ENCODE results near the gene PHF11.

Gene PHF11

DNA sequence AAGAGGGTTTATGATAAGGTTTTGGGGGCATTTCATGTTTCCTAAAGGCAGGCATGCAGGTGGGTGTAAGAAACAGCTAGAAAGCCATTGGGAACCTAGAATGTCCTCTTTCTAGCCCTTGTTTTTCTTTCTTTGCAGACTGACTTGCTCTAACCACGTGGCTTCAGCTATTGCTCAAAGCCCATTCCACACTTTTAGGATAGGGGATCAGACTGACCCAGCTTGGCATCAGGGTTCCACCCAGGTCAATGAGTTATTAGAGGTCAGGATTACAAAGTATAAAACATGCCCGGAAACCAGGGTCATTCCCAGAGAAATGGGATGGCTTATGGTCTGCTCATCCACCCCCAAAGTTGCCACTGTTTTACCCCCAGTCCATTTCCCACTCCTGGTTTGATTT, 16.8 kb downstream of the PHF11 start:
- TF ChIP-seq JUND (IDR thresholded peaks at IDR 0.05; ENCODE audit: low read depth), result no peak
- no peak for DNase-seq (ENCODE audit: low read depth in 1 of 2, low spot score in 1 of 2)
- in situ Hi-C loops (cut with HindIII; ENCODE audit: low pct_unique_long_range_greater_than_20kb, low sequenced_read_pairs), result no loop called here

DNA sequence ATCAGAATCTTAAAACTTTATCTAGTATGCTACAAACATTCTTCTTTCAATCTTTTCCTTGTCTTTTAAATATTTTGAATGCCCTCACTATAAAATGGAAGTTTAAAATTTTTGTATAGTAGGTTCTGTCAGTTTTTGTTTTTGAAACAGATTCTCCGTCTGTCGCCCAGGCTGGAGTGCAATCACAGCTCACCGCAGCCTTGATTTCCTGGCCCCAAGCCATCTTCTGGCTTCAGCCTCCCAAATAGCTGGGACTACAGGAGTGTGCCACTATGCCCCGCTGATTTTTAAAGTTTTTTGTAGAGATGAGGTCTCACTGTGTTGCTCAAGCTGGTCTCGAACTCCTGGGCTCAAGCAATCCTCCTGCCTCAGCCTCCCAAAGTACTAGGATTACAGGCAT, 20.7 kb downstream of the PHF11 start:
- in situ Hi-C loops (cut with HindIII; ENCODE audit: low pct_unique_long_range_greater_than_20kb, low sequenced_read_pairs), result no loop called here
- no peak for DNase-seq (ENCODE audit: low read depth in 1 of 2, low spot score in 1 of 2)
- no peak for TF ChIP-seq JUND (IDR thresholded peaks at IDR 0.05; ENCODE audit: low read depth)

DNA sequence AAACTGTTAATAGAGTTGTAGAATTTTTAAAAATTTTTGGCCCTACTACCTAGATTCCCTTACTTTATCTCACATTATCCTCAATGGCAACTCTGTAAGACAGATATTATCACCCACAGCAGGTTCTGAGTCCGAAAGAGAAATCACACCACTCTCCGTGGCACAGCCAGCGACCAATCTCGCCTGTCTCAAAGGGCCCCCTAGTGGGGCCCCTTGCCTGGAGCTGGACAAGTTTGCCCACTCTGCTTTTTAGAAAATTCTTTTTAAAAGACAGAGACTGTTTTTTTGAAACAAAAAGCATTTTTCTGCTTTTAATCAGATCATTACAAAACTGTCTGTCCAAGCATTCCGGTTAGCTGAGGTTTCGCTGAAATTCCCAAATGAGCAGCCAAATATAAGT, 21.7 kb downstream of the PHF11 start:
- DNase-seq (ENCODE audit: low read depth in 1 of 2, low spot score in 1 of 2), result no peak
- in situ Hi-C loops (cut with HindIII; ENCODE audit: low pct_unique_long_range_greater_than_20kb, low sequenced_read_pairs), result no loop called here
- no peak for TF ChIP-seq JUND (IDR thresholded peaks at IDR 0.05; ENCODE audit: low read depth)

DNA sequence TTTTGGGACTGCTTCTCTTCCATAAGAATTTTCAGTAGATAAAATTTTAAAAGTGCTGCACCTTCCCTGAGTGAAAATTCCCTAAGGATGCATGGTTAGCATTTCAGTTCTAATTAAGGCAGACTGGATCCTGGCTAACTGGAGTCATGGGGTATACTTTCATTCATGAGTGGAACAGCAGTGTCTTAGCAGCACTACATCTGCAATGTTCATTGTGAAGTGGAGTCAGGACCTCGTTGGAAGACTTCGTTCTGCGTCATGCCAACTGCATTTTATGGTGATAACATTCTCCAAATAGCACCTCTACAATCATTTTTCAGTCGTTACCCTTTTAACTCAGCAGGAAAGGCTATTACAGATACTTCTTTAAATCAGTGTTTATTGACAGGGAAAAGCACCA, 25.5 kb downstream of the PHF11 start:
- in situ Hi-C loops (cut with HindIII; ENCODE audit: low pct_unique_long_range_greater_than_20kb, low sequenced_read_pairs), result no loop called here
- no peak for TF ChIP-seq JUND (IDR thresholded peaks at IDR 0.05; ENCODE audit: low read depth)
- no peak for DNase-seq (ENCODE audit: low read depth in 1 of 2, low spot score in 1 of 2)

DNA sequence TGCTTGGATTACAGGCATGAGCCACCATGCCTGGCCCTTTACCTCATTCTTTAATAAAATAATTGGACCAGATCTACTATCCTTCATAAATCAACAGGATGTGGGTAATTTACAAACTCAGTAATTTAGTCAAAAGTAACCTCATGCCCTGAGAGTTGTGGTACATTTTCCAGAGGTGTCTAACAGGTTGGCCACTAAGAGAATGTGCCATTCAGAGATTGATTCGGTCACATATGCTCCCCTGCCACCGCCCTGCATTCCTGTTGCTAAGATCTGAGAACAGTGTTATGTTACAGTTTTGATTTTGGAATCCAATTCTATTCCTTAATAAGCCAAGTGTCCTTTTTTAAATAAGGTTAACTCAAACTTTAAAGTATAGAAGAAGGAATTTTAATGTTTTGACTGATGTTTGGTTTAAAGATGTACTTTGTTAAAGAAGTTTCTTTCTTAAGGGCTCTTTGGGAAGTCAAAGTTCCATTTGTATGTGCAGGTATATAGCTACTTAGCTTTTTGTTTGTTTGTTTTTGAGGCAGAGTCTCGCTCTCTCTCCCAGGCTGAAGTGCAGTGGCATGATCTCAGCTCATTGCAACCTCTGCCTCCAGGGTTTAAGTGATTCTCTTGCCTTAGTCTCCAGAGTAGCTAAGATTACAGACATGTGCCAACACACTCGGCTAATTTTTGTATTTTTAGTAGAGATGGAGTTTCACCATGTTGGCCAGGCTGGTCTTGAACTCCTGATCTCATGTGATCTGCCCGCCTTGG, 29.2 kb downstream of the PHF11 start:
- no peak for TF ChIP-seq JUND (IDR thresholded peaks at IDR 0.05; ENCODE audit: low read depth)
- no peak for DNase-seq (ENCODE audit: low read depth in 1 of 2, low spot score in 1 of 2)
- in situ Hi-C loops (cut with HindIII; ENCODE audit: low pct_unique_long_range_greater_than_20kb, low sequenced_read_pairs), result no loop called here

DNA sequence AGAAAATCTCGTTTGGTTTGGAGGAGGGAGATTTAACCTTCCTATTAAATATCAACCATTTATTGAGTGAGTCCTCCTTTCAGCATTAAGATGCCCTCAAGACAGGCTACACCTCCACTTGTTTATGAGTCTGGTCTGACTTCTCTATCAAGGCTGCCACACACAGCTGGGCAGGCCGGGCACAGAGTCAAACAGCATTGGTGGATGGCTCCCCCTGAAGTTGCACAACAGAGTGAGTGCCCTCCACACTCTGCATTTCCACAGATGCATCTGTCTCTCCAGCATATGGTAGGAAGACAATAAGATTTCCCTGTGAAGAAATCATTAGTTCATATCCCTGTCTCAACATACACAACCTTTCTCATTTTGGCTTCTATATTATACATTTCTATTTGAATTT, 31.4 kb downstream of the PHF11 start:
- in situ Hi-C loops (cut with HindIII; ENCODE audit: low pct_unique_long_range_greater_than_20kb, low sequenced_read_pairs), result no loop called here
- DNase-seq (ENCODE audit: low read depth in 1 of 2, low spot score in 1 of 2), result no peak
- TF ChIP-seq JUND (IDR thresholded peaks at IDR 0.05; ENCODE audit: low read depth), result no peak

DNA sequence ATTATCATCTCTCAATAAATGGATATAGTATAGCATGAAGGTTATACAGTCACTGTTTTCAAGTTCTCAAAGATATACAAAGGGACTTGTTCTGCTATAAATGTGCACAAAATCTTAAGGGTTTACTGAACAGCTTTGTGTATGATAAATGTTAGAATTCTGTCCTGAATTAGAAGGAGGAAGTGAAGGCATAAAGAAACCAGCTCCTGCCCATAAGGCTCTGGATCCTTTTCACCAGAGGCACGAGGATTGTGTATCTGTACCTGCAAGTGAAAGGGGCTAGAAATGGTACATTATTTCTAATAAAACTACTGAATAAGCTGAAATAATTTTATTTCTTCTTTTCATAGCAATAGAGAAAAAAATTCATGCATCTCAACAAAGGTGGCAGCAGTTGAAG, 32.4 kb downstream of the PHF11 start:
- DNase-seq (ENCODE audit: low read depth in 1 of 2, low spot score in 1 of 2), result no peak
- TF ChIP-seq JUND (IDR thresholded peaks at IDR 0.05; ENCODE audit: low read depth), result no peak
- in situ Hi-C loops (cut with HindIII; ENCODE audit: low pct_unique_long_range_greater_than_20kb, low sequenced_read_pairs), result no loop called here

DNA sequence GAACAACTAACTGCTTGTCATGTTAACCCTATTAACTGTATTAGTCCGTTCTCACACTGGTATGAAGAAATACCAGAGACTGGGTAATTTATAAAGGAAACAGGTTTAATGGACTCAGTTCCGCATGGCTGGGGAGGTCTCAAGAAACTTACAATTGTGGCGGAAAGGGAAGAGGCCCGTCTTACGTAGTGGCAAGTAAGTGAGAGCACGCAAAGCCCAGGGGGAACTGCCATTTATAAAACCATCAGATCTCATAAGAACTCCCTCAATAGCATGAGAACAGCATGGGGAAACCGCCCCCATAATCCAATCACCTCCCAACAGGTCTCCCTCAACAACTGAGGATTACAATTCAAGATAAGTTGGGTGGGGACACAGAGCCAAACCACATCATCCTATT, 34.7 kb downstream of the PHF11 start:
- no peak for TF ChIP-seq JUND (IDR thresholded peaks at IDR 0.05; ENCODE audit: low read depth)
- DNase-seq (ENCODE audit: low read depth in 1 of 2, low spot score in 1 of 2), result no peak
- in situ Hi-C loops (cut with HindIII; ENCODE audit: low pct_unique_long_range_greater_than_20kb, low sequenced_read_pairs), result no loop called here

DNA sequence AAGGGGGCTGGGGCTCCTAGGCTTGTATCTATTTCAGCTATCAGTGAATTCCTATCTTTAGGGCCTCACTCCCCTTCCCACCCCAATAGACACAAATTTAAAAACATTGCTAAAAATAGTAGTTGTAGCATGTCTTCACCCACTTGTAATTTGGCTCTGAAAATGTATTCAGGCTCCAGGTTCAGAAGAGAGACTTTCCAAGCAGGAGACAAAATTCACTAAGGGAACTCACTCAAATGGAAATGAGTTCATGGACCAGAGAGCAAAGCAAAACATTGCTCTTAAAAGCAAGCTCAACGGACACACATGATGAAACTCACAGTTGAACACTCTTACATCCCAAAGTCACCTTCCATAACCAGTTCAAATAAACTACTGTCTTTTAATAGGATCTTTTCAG, 36.8 kb downstream of the PHF11 start:
- in situ Hi-C loops (cut with HindIII; ENCODE audit: low pct_unique_long_range_greater_than_20kb, low sequenced_read_pairs), result no loop called here
- TF ChIP-seq JUND (IDR thresholded peaks at IDR 0.05; ENCODE audit: low read depth), result no peak
- DNase-seq (ENCODE audit: low read depth in 1 of 2, low spot score in 1 of 2), result no peak

DNA sequence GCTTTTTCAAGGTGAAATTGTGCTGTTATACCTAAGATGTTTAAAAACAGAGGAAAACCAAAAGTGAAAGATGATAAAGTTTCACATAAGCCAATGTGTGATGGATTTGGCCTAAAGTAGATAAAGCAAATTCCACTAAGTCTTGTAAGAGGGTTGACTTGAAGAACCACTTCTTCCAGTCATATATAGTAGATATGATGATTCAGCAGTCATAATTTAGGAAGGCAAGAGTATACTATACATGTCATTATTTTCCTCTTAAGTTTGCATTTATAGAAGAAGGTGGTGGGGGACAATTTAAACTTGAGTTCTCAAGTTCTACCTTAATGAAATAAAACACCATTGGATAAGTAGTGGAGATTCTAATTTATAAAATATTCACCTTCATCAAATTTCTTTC, 37.3 kb downstream of the PHF11 start:
- DNase-seq (ENCODE audit: low read depth in 1 of 2, low spot score in 1 of 2), result no peak
- in situ Hi-C loops (cut with HindIII; ENCODE audit: low pct_unique_long_range_greater_than_20kb, low sequenced_read_pairs), result no loop called here
- TF ChIP-seq JUND (IDR thresholded peaks at IDR 0.05; ENCODE audit: low read depth), result no peak

DNA sequence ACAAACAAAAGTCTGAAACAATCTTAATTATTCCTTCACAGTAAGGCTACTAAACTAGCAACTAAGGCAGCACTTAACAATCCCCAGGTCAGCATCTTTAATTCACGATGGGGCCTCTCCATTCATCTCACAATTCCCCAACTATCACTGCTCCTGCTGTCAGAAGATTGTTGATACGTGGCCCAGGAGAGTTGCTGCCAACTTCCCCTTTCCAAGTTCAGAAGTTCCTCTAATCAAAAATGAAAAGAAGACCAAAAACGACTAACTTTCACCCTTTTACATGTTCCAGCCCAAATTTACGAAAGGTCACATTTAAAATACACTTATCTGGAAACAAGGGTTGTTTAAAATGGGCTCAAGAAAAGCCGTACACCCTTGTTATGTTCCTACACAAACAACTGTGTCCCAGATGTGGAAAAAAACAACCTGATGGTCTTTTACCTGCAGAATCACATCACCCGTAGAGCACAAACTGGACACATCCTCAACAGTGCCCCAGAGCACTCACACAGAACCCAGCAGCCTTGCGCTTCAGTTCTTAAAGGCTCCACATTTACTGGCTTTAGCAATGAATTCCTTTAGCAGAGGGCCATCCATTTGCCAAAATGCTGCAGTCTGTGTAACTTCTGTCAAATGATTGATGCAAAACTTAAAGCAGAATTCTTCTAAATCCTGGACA, 38.0 kb downstream of the PHF11 start:
- no peak for TF ChIP-seq JUND (IDR thresholded peaks at IDR 0.05; ENCODE audit: low read depth)
- in situ Hi-C loops (cut with HindIII; ENCODE audit: low pct_unique_long_range_greater_than_20kb, low sequenced_read_pairs), result no loop called here
- DNase-seq (ENCODE audit: low read depth in 1 of 2, low spot score in 1 of 2), result no peak

DNA sequence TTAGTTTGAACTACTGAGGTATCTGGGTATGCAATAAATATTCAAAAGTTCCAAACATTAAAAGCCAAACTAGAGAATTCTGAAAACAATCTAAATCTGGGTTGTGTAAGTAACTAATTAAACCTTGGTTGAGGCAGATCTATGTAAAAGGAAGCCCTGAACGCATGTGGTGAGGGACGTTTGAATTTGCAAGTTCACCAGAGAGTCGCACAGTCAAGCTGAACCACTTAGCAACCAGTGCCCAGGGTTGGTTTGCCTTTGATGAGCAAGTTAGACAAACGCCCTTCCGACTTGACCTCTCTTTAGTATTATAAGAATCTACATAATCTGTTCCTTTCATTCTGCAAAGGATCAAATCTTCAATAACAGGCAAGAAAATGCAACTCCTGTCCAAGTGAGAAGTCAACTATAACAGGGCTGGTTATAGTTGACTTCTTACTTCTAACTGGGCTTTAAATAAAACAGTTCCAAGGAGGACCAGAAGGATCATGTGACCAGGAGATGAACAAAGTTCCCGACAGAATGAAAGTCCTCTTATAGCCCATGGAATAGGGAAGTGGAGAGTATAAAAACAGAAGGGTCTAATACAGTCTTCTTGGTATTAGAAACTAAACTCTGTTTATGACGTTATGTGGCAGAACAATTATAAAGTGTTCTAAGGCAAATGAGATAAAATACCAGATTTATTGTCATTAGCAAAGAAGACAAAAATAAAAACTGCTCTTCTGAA, 40.6 kb downstream of the PHF11 start:
- DNase-seq (ENCODE audit: low read depth in 1 of 2, low spot score in 1 of 2), result no peak
- in situ Hi-C loops (cut with HindIII; ENCODE audit: low pct_unique_long_range_greater_than_20kb, low sequenced_read_pairs), result no loop called here
- TF ChIP-seq JUND (IDR thresholded peaks at IDR 0.05; ENCODE audit: low read depth), result no peak

DNA sequence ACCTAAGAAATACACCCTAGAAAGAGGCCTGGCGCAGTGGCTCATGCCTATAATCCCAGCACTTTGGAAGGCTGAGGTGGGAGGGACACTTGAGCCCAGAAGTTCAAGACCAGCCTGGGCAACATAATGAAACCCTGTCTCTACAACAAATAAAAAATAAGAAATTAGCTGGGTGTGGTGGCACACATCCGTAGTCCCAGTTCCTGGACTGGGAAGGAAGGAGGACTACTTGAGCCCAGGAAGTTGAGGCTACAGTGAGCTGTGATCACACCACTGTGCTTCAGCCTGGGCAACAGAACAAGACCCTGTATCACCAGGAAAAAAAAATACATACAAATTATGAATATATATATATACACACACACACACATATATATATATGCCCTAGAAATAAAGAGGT, 42.7 kb downstream of the PHF11 start:
- in situ Hi-C loops (cut with HindIII; ENCODE audit: low pct_unique_long_range_greater_than_20kb, low sequenced_read_pairs), result no loop called here
- no peak for TF ChIP-seq JUND (IDR thresholded peaks at IDR 0.05; ENCODE audit: low read depth)
- DNase-seq (ENCODE audit: low read depth in 1 of 2, low spot score in 1 of 2), result no peak

Data from T47D (cell line).